ENCODE results near the gene TXNL1.
"Not testable (repeated sequence)": the region's sequence is repeated elsewhere in the genome, so short reads cannot be mapped to it uniquely, and the experiment has no call there.

The TXNL1 gene

DNA sequence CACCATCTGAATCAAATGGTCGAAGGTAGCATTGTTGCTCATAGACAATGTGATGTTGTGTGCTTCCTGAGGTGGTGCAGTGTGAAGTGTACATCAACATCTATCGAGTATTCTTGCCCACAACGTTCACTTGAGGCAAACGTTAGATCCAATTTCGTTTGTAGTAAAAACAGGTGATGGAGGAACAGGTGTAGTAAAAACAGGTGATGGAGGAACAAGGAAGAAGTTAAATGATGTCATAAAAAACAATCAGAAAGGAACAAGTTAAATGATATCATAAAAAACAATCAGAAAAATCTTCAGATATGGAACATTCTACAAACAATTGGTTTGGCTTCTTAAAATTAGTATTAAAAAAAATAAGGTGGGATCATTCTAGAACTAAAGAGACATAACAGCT, 24.1 kb upstream of the TXNL1 start:
- Histone ChIP-seq H3K9me3 (ENCODE audit: insufficient read depth, low read length) (no peaks in the 10 kb centered on the region), H3K4me3 (ENCODE audit: insufficient read length, low read depth) (no peak overlapping the region), H3K27me3 (ENCODE audit: insufficient read depth, insufficient read length) (no peaks in the 10 kb centered on the region), H3K9ac (ENCODE audit: insufficient read length, low read depth) (no peak overlapping the region), H3K36me3 (ENCODE audit: insufficient read depth, insufficient read length, low read length) (no peaks in the 10 kb centered on the region), H3K4me1 (ENCODE audit: insufficient read depth, insufficient read length) (no peaks in the 10 kb centered on the region)
- TF ChIP-seq ZNF274 (IDR thresholded peaks at IDR 0.05; ENCODE audit: low read depth, low read length) (no peak), YY1 (IDR thresholded peaks at IDR 0.05; ENCODE audit: insufficient read depth, insufficient read length) (no peak), SUZ12 (IDR thresholded peaks at IDR 0.05; ENCODE audit: extremely low read depth, insufficient read depth, insufficient read length) (no peak)
- DNase-seq (ENCODE audit: low read depth, low spot score) = no peak

- no peaks in the 10 kb centered on the region for H3K9me3 ChIP-seq (ENCODE audit: insufficient read depth, low read length)
- no peak for DNase-seq (ENCODE audit: low read depth, low spot score)
- H3K27me3 ChIP-seq (ENCODE audit: insufficient read depth, insufficient read length) = no peaks in the 10 kb centered on the region
- no peak overlapping the region for H3K4me3 ChIP-seq (ENCODE audit: insufficient read length, low read depth)
- H3K9ac ChIP-seq (ENCODE audit: insufficient read length, low read depth) = no peak overlapping the region
- H3K4me1 ChIP-seq (ENCODE audit: insufficient read depth, insufficient read length) = no peaks in the 10 kb centered on the region
- no peak for TF ChIP-seq SUZ12 (IDR thresholded peaks at IDR 0.05; ENCODE audit: extremely low read depth, insufficient read depth, insufficient read length)
- TF ChIP-seq ZNF274 (IDR thresholded peaks at IDR 0.05; ENCODE audit: low read depth, low read length) = no peak
- no peak for TF ChIP-seq YY1 (IDR thresholded peaks at IDR 0.05; ENCODE audit: insufficient read depth, insufficient read length)
- no peaks in the 10 kb centered on the region for H3K36me3 ChIP-seq (ENCODE audit: insufficient read depth, insufficient read length, low read length)
Observed at GRCh38 chr18:56662063-56662408, 23.6 kb upstream of the TXNL1 start.

DNA sequence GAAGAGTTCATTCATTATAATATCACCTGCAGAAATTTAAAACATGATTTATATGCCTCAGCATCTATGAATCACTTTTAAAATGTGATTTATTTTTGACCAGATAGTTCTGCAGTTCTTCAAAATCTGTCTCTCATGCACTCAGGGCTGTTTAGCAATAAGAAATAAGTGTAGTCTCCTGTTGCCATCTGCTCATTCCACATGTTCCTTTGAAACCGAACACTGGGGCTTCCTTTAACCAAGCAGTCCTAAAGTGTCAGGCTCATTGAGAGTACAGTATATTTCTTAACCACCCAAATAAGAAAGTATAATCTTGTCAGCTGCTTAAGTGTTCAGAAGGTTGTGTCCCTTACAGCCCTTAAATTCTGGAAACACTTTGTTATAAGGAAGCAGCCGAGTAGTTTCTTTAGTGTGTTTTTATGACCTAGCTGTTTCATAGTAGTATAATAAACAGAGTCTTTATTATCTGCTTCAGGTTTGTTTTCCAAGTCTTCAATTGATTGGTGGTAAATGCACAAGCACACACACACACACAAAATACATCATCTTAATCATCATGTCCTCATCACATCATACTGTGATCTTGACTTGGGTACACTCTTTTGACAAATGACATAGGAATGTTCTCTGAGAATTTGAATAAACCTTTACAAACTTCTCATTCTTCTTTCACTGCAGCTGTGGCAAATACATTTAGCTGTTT, 23.1 kb upstream of the TXNL1 start:
- no peak overlapping the region for H3K4me3 ChIP-seq (ENCODE audit: insufficient read length, low read depth)
- H3K27me3 ChIP-seq (ENCODE audit: insufficient read depth, insufficient read length) = no peaks in the 10 kb centered on the region
- TF ChIP-seq ZNF274 (IDR thresholded peaks at IDR 0.05; ENCODE audit: low read depth, low read length) (no peak), SUZ12 (IDR thresholded peaks at IDR 0.05; ENCODE audit: extremely low read depth, insufficient read depth, insufficient read length) (no peak), YY1 (IDR thresholded peaks at IDR 0.05; ENCODE audit: insufficient read depth, insufficient read length) (no peak)
- no peaks in the 10 kb centered on the region for H3K9me3 ChIP-seq (ENCODE audit: insufficient read depth, low read length)
- no peaks in the 10 kb centered on the region for H3K36me3 ChIP-seq (ENCODE audit: insufficient read depth, insufficient read length, low read length)
- H3K9ac ChIP-seq (ENCODE audit: insufficient read length, low read depth) = no peak overlapping the region
- no peak for DNase-seq (ENCODE audit: low read depth, low spot score)
- no peaks in the 10 kb centered on the region for H3K4me1 ChIP-seq (ENCODE audit: insufficient read depth, insufficient read length)

DNA sequence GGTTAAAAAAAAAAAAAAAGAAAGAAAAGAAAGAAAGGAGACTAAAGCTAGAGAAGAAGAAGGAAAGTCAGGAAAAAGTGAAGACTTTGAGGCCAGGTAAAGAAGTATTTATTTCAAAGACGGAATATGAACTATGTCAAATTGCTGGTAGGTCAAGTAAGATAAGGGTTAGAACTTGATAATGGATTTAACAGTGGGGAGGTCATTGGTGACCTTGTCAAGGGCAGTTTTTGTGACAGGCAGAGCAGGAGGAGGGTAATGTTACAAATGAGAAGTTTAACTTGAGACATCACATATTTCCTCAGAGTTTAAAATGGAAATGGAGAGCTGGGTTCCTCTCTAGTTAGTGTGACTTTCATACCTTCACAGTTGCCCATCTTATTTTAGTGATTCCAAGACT, 22.3 kb upstream of the TXNL1 start:
- no peak overlapping the region for H3K4me3 ChIP-seq (ENCODE audit: insufficient read length, low read depth)
- H3K9ac ChIP-seq (ENCODE audit: insufficient read length, low read depth) = no peak overlapping the region
- no peaks in the 10 kb centered on the region for H3K9me3 ChIP-seq (ENCODE audit: insufficient read depth, low read length)
- no peaks in the 10 kb centered on the region for H3K27me3 ChIP-seq (ENCODE audit: insufficient read depth, insufficient read length)
- no peaks in the 10 kb centered on the region for H3K36me3 ChIP-seq (ENCODE audit: insufficient read depth, insufficient read length, low read length)
- no peaks in the 10 kb centered on the region for H3K4me1 ChIP-seq (ENCODE audit: insufficient read depth, insufficient read length)
- DNase-seq (ENCODE audit: low read depth, low spot score) = no peak
- no peak for TF ChIP-seq SUZ12 (IDR thresholded peaks at IDR 0.05; ENCODE audit: extremely low read depth, insufficient read depth, insufficient read length)
- TF ChIP-seq ZNF274 (IDR thresholded peaks at IDR 0.05; ENCODE audit: low read depth, low read length) = no peak
- TF ChIP-seq YY1 (IDR thresholded peaks at IDR 0.05; ENCODE audit: insufficient read depth, insufficient read length) = no peak

DNA sequence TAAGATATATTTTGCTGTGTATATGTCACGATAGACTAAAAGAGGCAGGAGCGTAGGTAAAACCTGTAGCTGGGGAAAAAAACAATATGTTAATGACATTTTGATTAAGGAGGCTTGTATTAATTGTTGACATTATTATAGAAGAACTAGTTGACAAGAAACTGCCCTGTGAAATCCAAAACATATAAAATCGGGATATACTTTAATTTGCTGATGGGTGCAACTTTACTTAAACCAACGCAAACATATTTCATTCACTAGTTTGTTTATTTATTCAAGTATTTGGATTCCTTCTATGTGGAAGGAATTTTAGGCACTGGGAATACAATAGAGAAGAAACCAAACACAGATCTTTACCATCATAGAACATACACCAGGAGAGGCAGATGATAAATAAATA, 20.7 kb upstream of the TXNL1 start:
- H3K36me3 ChIP-seq (ENCODE audit: insufficient read depth, insufficient read length, low read length) = no peaks in the 10 kb centered on the region

GRCh38 chr18:56658261-56658660, 19.9 kb upstream of the TXNL1 start:
- no peaks in the 10 kb centered on the region for H3K4me1 ChIP-seq (ENCODE audit: insufficient read depth, insufficient read length)
- no peaks in the 10 kb centered on the region for H3K36me3 ChIP-seq (ENCODE audit: insufficient read depth, insufficient read length, low read length)
- H3K9ac ChIP-seq (ENCODE audit: insufficient read length, low read depth) = no peak overlapping the region
- no peaks in the 10 kb centered on the region for H3K9me3 ChIP-seq (ENCODE audit: insufficient read depth, low read length)
- no peak overlapping the region for H3K4me3 ChIP-seq (ENCODE audit: insufficient read length, low read depth)
- no peak for DNase-seq (ENCODE audit: low read depth, low spot score)
- no peak for TF ChIP-seq ZNF274 (IDR thresholded peaks at IDR 0.05; ENCODE audit: low read depth, low read length)
- no peaks in the 10 kb centered on the region for H3K27me3 ChIP-seq (ENCODE audit: insufficient read depth, insufficient read length)

More for the DNA sequence above, 20.7 kb upstream of the TXNL1 start:
- no peak overlapping the region for H3K4me3 ChIP-seq (ENCODE audit: insufficient read length, low read depth)
- no peak overlapping the region for H3K9ac ChIP-seq (ENCODE audit: insufficient read length, low read depth)
- H3K4me1 ChIP-seq (ENCODE audit: insufficient read depth, insufficient read length) = no peaks in the 10 kb centered on the region
- no peak for DNase-seq (ENCODE audit: low read depth, low spot score)
- H3K9me3 ChIP-seq (ENCODE audit: insufficient read depth, low read length) = no peaks in the 10 kb centered on the region
- TF ChIP-seq ZNF274 (IDR thresholded peaks at IDR 0.05; ENCODE audit: low read depth, low read length) (no peak), YY1 (IDR thresholded peaks at IDR 0.05; ENCODE audit: insufficient read depth, insufficient read length) (no peak), SUZ12 (IDR thresholded peaks at IDR 0.05; ENCODE audit: extremely low read depth, insufficient read depth, insufficient read length) (no peak)
- H3K27me3 ChIP-seq (ENCODE audit: insufficient read depth, insufficient read length) = no peaks in the 10 kb centered on the region

- not testable (repeated sequence) for H3K4me3 ChIP-seq (ENCODE audit: insufficient read length, low read depth); H3K9ac ChIP-seq (ENCODE audit: insufficient read length, low read depth); H3K4me1 ChIP-seq (ENCODE audit: insufficient read depth, insufficient read length); DNase-seq (ENCODE audit: low read depth, low spot score); H3K27me3 ChIP-seq (ENCODE audit: insufficient read depth, insufficient read length); H3K36me3 ChIP-seq (ENCODE audit: insufficient read depth, insufficient read length, low read length); H3K9me3 ChIP-seq (ENCODE audit: insufficient read depth, low read length)
Observed at GRCh38 chr18:56654280-56654679, 15.9 kb upstream of the TXNL1 start.

- Histone ChIP-seq H3K4me3 (ENCODE audit: insufficient read length, low read depth) (no peak overlapping the region), H3K27me3 (ENCODE audit: insufficient read depth, insufficient read length) (no peaks in the 10 kb centered on the region), H3K4me1 (ENCODE audit: insufficient read depth, insufficient read length) (no peaks in the 10 kb centered on the region), H3K9me3 (ENCODE audit: insufficient read depth, low read length) (no peaks in the 10 kb centered on the region), H3K36me3 (ENCODE audit: insufficient read depth, insufficient read length, low read length) (no peaks in the 10 kb centered on the region), H3K9ac (ENCODE audit: insufficient read length, low read depth) (no peak overlapping the region)
- no peak for TF ChIP-seq YY1 (IDR thresholded peaks at IDR 0.05; ENCODE audit: insufficient read depth, insufficient read length)
- TF ChIP-seq SUZ12 (IDR thresholded peaks at IDR 0.05; ENCODE audit: extremely low read depth, insufficient read depth, insufficient read length) = no peak
- no peak for TF ChIP-seq ZNF274 (IDR thresholded peaks at IDR 0.05; ENCODE audit: low read depth, low read length)
- no peak for DNase-seq (ENCODE audit: low read depth, low spot score)
Observed at GRCh38 chr18:56652802-56653201, 14.4 kb upstream of the TXNL1 start.
